Mesothelial cell of epicardium (in vitro differentiated cells): ENCODE data around the gene RMI2. TPM values are rescaled to one million over a fixed set of nuclear protein-coding genes. Genes with fewer than 3 reads are reported as not detected.
A peak's percentile ranks its signal among the peaks of the same experiment; 100 is the strongest.

ENCODE experiments used
- DNase-seq, 2 experiments: peaks; one replicate each; pipeline ENCODE4 v3.0.0; 2021; ENCODE audit warnings: low spot score in 2 of 2; ENCODE audit not compliant: unreplicated experiment in 2 of 2
- H3K27ac Mint-ChIP-seq: 2 replicates; pipeline ENCODE4 v1.8.0; 2021; ENCODE audit warnings: mixed read lengths
- H3K27me3 Mint-ChIP-seq: 2 replicates; pipeline ENCODE4 v1.8.0; 2021; ENCODE audit warnings: low read depth, mixed read lengths
- H3K36me3 Mint-ChIP-seq: 2 replicates; pipeline ENCODE4 v1.8.0; 2021; ENCODE audit warnings: mixed read lengths
- H3K4me1 Mint-ChIP-seq: 2 replicates; pipeline ENCODE4 v1.8.0; 2021; ENCODE audit warnings: mixed read lengths
- H3K4me3 Mint-ChIP-seq: 2 replicates; pipeline ENCODE4 v1.8.0; 2021; ENCODE audit warnings: mild to moderate bottlenecking, moderate library complexity, mixed read lengths
- H3K9me3 Mint-ChIP-seq: 2 replicates; pipeline ENCODE4 v1.8.0; 2021; ENCODE audit warnings: mixed read lengths
- total RNA-seq: library from RNA; stranded (reverse); gene quantifications from 3 replicates; pipeline ENCODE4 v1.2.1, GENCODE V29; 2021
- TF ChIP-seq, protein P1 (sequence below): fragments of 200-600 bp; sonication (generic); IDR thresholded peaks from one replicate; pipeline ENCODE4 v1.5.0; 2021; ENCODE audit warnings: antibody characterized with exemption; ENCODE audit not compliant: unreplicated experiment

Gene RMI2
- total RNA-seq, 1 donor from 2014 or later, result 22.4 TPM

DNA sequence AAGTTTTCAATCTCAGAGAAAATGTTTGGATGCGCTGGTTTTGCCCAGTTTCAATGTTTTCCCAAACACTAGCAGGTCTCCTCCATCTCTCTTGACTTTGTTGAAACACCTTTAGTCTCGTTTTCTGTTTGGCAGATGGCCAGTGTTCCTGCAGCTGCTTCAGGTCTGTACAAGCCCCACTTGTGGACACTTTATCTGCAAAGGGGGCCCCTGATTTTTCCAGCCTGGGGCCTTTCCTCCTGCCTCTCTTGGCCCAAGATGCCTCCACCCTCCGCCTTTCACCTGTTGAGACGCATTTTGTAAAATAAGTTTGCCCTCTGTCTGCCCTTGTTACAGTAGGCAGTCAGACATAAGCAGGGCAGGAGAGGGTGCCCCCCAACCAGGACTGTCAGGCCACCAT lies 42.3 kb upstream of the RMI2 start:
- Mint-ChIP-seq H3K4me3 (peak overlapping the region; percentile 11), H3K27me3 (no peaks in the 10 kb centered on the region), H3K4me1 (peaks cover 27% of the 10 kb centered on the region), H3K27ac (peak overlapping the region; percentile 93), H3K9me3 (no peaks in the 10 kb centered on the region), H3K36me3 (no peaks in the 10 kb centered on the region)
- no peak for DNase-seq
- TF ChIP-seq, protein P1, sequence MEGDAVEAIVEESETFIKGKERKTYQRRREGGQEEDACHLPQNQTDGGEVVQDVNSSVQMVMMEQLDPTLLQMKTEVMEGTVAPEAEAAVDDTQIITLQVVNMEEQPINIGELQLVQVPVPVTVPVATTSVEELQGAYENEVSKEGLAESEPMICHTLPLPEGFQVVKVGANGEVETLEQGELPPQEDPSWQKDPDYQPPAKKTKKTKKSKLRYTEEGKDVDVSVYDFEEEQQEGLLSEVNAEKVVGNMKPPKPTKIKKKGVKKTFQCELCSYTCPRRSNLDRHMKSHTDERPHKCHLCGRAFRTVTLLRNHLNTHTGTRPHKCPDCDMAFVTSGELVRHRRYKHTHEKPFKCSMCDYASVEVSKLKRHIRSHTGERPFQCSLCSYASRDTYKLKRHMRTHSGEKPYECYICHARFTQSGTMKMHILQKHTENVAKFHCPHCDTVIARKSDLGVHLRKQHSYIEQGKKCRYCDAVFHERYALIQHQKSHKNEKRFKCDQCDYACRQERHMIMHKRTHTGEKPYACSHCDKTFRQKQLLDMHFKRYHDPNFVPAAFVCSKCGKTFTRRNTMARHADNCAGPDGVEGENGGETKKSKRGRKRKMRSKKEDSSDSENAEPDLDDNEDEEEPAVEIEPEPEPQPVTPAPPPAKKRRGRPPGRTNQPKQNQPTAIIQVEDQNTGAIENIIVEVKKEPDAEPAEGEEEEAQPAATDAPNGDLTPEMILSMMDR, result no peak

DNA sequence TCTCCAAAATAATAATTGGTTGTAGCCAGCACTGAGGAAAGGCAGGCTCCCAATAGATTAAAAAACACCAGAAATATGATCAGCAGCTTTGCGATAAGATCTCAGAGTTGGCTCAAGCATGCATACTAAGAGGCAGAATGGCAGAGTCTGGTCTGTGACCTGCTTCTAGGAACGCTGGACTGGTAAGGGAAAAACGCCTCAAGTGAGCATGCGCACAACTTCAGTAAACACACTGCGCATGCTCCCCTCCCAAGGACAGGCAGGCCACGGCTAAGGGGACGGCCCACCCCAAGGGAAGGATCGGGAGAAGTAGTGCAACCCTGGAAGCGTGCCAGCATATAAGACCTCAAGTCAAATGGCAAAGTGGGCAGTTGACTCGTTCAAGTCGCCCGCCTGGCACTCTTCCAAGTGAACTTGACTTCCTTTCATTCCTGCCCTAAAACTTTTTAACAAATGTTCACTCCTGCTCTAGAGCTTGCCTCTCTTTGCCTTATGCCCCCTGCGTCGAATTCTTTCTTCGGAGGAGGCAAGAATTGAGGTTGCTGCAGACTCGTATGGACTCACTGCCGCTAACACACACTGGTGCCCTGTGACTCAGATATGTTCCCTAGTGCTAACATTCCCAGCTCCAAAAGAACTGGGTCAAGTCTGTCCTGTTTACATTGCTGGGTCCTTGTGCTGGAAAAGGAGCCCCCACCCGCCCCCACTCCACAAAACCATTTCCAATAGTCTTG lies 41.7 kb upstream of the RMI2 start:
- Mint-ChIP-seq H3K27ac (peak overlapping the region; percentile 93), H3K9me3 (no peaks in the 10 kb centered on the region), H3K27me3 (no peaks in the 10 kb centered on the region), H3K4me3 (peak overlapping the region; percentile 20), H3K4me1 (peaks cover 30% of the 10 kb centered on the region), H3K36me3 (no peaks in the 10 kb centered on the region)
- TF ChIP-seq, protein P1, result no peak
- peak; percentile 46 to 58 for DNase-seq

DNA sequence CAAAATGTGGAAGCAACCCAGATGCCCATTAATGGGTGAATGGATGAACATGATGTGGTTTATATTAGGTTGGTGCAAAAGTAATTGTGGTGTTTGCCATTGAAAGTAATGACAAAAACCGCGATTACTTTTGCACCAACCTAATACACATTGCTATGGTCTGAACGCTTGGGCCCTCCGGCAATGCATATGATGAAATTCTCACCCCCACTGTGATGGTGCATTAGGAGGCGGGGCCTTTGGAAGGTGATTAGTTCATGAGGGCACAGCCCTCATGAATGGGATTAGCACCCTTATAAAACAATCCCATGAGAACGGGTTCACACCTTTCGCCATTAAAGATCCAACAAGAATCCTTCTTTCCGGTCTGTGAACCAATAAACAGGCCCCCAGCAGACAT lies 38.9 kb upstream of the RMI2 start:
- TF ChIP-seq, protein P1, result no peak
- H3K27ac Mint-ChIP-seq, result no peak overlapping the region
- peaks cover 29% of the 10 kb centered on the region for H3K4me1 Mint-ChIP-seq
- H3K27me3 Mint-ChIP-seq, result no peaks in the 10 kb centered on the region
- no peaks in the 10 kb centered on the region for H3K9me3 Mint-ChIP-seq
- H3K36me3 Mint-ChIP-seq, result no peaks in the 10 kb centered on the region
- no peak overlapping the region for H3K4me3 Mint-ChIP-seq
- no peak for DNase-seq

DNA sequence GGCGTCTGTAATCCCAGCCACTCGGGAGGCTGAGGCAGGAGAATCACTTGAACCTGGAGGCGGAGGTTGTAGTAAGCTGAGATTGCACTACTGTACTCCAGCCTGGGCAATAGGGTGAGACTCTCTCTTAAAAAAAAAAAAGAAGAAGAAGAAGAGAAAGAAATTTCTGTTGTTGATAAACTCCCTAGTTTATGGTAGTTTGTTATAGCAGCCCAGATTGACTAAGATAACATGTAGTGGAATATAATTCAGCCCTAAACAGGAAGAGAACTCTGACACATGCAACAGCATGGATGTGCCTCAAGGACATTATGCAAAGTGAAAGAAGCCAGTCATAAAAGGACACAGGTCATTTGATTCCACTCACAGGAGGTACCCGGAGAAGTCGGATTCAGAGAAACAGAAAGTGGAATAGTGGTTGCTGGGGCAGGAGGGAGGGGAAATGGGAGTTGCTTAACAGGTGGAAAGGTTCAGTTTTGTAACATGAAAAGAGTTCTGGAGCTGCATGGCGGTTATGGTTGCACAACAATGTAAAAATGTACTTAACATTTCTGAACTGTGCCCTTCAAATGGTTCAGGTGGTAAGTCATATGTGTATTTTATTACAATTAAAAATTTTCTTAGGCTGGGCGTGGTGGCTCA lies 38.1 kb upstream of the RMI2 start:
- TF ChIP-seq, protein P1, result no peak
- Mint-ChIP-seq H3K36me3 (no peaks in the 10 kb centered on the region), H3K27me3 (no peaks in the 10 kb centered on the region), H3K27ac (no peak overlapping the region), H3K4me1 (peaks cover 24% of the 10 kb centered on the region), H3K4me3 (no peak overlapping the region), H3K9me3 (no peaks in the 10 kb centered on the region)
- no peak for DNase-seq

DNA sequence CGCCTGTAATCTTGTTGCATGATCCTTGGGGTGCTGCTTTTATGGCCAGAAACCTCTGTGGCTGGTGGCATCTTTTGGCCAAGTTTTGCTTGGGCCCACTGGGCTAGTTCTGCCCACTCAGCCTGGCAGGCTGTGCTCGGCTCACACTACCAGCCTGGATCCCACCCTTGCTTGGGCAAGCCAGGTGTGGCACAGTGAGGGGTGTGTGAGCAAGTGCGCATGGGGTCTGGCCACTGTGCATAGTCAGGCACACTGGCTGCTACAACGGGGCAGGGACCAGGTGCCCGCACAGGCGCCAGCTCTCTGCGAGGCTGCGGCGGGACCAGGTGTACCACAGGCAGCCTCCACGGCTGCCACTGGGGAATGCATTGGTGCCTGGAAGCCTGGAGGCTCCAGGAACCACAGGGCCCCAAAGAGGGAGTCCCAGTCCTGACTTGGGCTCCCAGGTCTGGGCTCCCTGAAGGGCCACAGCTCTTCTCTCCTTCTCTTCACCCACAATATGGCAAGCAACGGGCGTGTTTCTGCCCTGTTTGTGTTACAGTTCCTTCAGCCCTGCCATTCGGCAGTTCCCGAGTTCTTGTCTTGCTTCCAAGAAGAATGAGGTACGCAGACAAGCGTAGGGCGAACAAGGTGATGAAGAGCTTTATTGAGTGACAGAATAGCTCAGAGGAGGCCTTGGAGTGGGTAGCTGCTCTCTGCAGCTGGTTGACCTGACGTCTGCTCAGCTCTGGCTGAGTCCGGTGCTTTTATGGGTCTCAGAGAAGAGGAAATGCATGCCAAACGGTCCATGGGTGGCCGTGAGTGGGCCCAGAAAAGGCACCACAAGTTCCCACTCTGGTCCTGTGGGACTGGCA lies 37.4 kb upstream of the RMI2 start:
- Mint-ChIP-seq H3K36me3 (no peaks in the 10 kb centered on the region), H3K4me1 (peaks cover 27% of the 10 kb centered on the region), H3K4me3 (no peak overlapping the region), H3K9me3 (no peaks in the 10 kb centered on the region), H3K27ac (peak overlapping the region; percentile 75), H3K27me3 (no peaks in the 10 kb centered on the region)
- no peak for DNase-seq
- TF ChIP-seq, protein P1, result no peak
